HepG2 (cell line): Measurements from ENCODE around the gene ELAC1. TPM values are rescaled to one million over a fixed set of nuclear protein-coding genes. Genes with fewer than 3 reads are reported as not detected.

Experiments used
- ARNTL ChIP-seq: sonication (generic); formaldehyde crosslinking; IDR thresholded peaks from 2 replicates; pipeline ENCODE4 v1.4.0; 2020; ENCODE audit warnings: mild to moderate bottlenecking, missing genetic modification reagents
- ATRX ChIP-seq: sonication (generic); formaldehyde crosslinking; IDR thresholded peaks from 2 replicates; pipeline ENCODE4 v1.4.0; 2020; ENCODE audit warnings: missing genetic modification reagents, borderline replicate concordance
- ELK4 ChIP-seq: sonication (generic); formaldehyde crosslinking; IDR thresholded peaks from 2 replicates; pipeline ENCODE4 v1.9.0; 2021; ENCODE audit warnings: missing genetic modification reagents, borderline replicate concordance
- ESRRA ChIP-seq: sonication (generic); formaldehyde crosslinking; IDR thresholded peaks from 2 replicates; pipeline ENCODE4 v1.5.1; 2020; ENCODE audit warnings: mild to moderate bottlenecking, low read depth, missing genetic modification reagents
- FOXA1 ChIP-seq, 2 experiments: fragments of 450-650 bp in 1 of 2; sonication (generic) in 1 of 2; formaldehyde crosslinking in 1 of 2; IDR thresholded peaks; 2 replicates each; pipeline versions ENCODE4 v1.4.0 to v1.6.1; 2016 to 2020; ENCODE audit warnings: missing genetic modification reagents in 1 of 2
- FOXM1 ChIP-seq: sonication (generic); formaldehyde crosslinking; IDR thresholded peaks from 2 replicates; pipeline ENCODE4 v1.5.0; 2020; ENCODE audit warnings: missing genetic modification reagents
- MBD4 ChIP-seq: IDR thresholded peaks from 2 replicates; pipeline ENCODE4 v1.6.1; 2012; ENCODE audit warnings: low read length, inconsistent platforms, borderline replicate concordance
- NR1H2 ChIP-seq: sonication (generic); formaldehyde crosslinking; IDR thresholded peaks from 2 replicates; pipeline ENCODE4 v1.8.1; 2022; ENCODE audit warnings: low read depth, missing genetic modification reagents, borderline replicate concordance
- SCMH1 ChIP-seq: sonication (generic); formaldehyde crosslinking; IDR thresholded peaks from 2 replicates; pipeline ENCODE4 v1.9.0; 2021; ENCODE audit warnings: missing genetic modification reagents, mild to moderate bottlenecking, borderline replicate concordance
- SNAPC2 ChIP-seq: sonication (generic); formaldehyde crosslinking; IDR thresholded peaks from 2 replicates; pipeline ENCODE4 v1.8.1; 2022; ENCODE audit warnings: mild to moderate bottlenecking, missing genetic modification reagents
- ZBTB42 ChIP-seq: sonication (generic); formaldehyde crosslinking; IDR thresholded peaks from 2 replicates; pipeline ENCODE4 v1.5.0; 2020; ENCODE audit warnings: mild to moderate bottlenecking, missing genetic modification reagents
- ZBTB8A ChIP-seq: sonication (generic); formaldehyde crosslinking; IDR thresholded peaks from 2 replicates; pipeline ENCODE4 v1.4.0; 2020; ENCODE audit warnings: mild to moderate bottlenecking, low read depth, missing genetic modification reagents, borderline replicate concordance
- ZNF30 ChIP-seq: sonication (generic); formaldehyde crosslinking; IDR thresholded peaks from 2 replicates; pipeline ENCODE4 v1.5.0; 2020; ENCODE audit warnings: mild to moderate bottlenecking, missing genetic modification reagents
- ZNF468 ChIP-seq: sonication (generic); formaldehyde crosslinking; IDR thresholded peaks from 2 replicates; pipeline ENCODE4 v1.8.0; 2022; ENCODE audit warnings: mild to moderate bottlenecking, moderate library complexity, missing genetic modification reagents
- ZNF577 ChIP-seq: sonication (generic); formaldehyde crosslinking; IDR thresholded peaks from 2 replicates; pipeline ENCODE4 v1.4.0; 2020; ENCODE audit warnings: mild to moderate bottlenecking, low read depth, missing genetic modification reagents, borderline replicate concordance
- ZNF646 ChIP-seq: sonication (generic); formaldehyde crosslinking; IDR thresholded peaks from 2 replicates; pipeline ENCODE4 v1.9.0; 2021; ENCODE audit warnings: mild to moderate bottlenecking, missing genetic modification reagents
- ZZZ3 ChIP-seq: sonication (generic); formaldehyde crosslinking; IDR thresholded peaks from 2 replicates; pipeline ENCODE4 v1.4.0; 2020; ENCODE audit warnings: missing genetic modification reagents, mild to moderate bottlenecking, borderline replicate concordance
- polyA plus RNA-seq, 8 experiments: library from polyadenylated mRNA; depleted of rRNA in 3 of 8; stranded (reverse) in 7 of 8; unstranded in 1 of 8; fragments of >200 nt; fragmentation: Illumina TruSeq in 4 of 8; extraction: Trizol in 4 of 8; gene quantifications; 2 replicates each; pipeline versions ENCODE4 v1.2.1 to v1.2.3, GENCODE V29; 2011 to 2016; ENCODE audit warnings: low read depth in 4 of 8, missing spikeins in 1 of 8, mixed read lengths in 1 of 8; ENCODE audit not compliant: insufficient read depth in 1 of 8
- total RNA-seq, 5 experiments: library from RNA; depleted of rRNA; stranded (reverse); fragments of >200 nt; fragmentation: Illumina TruSeq; extraction: Trizol; gene quantifications; 2 replicates each; pipeline ENCODE4 v1.2.3, GENCODE V29; 2016; ENCODE audit warnings: low read depth in 1 of 5
- TF ChIP-seq, protein P1 (sequence below): sonication (generic); formaldehyde crosslinking; IDR thresholded peaks from 2 replicates; pipeline ENCODE4 v1.5.1; 2020; ENCODE audit warnings: missing genetic modification reagents, mild to moderate bottlenecking, borderline replicate concordance

Gene ELAC1
- total and polyA plus RNA-seq, 2 of the 13 experiments (the other 11 are each of a cell fraction or from before 2014, with no cell fraction given): 1.9 to 3.6 TPM

DNA sequence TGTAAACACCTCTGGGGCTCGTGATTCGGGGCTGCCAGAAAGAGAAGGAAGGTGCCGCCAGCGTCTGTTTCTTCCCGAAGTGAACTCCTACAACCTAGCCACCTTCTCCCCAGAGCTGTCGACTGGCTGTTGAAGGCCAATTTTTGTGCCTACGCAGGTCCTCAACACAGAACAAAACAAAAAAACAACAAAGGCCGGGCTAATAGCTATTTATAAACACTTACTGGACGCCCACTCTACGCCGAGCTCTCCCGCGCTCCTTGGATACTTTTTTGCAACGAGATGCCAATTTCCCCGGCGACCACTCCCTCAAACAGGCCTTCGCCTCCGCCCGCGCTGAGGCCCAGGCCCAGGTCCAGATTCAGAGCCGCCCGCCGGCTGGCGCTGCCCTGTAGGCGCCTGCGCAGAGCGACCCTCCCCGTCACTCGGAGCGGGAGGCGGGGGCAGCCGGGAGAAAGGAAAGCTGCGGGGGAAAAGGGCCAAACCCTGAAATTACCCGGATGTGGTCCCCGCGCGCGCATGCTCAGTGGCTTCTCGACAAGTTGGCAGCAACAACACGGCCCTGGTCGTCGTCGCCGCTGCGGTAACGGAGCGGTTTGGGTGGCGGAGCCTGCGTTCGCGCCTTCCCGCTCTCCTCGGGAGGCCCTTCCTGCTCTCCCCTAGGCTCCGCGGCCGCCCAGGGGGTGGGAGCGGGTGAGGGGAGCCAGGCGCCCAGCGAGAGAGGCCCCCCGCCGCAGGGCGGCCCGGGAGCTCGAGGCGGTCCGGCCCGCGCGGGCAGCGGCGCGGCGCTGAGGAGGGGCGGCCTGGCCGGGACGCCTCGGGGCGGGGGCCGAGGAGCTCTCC lies 62.1 kb downstream of the ELAC1 start, which contains the start of gene SMAD4 (continued):
- no peak for TF ChIP-seq ZNF30 (CRISPR knock-in tag)
- no peak for TF ChIP-seq ZBTB42 (CRISPR knock-in tag)
- TF ChIP-seq ZNF646 (CRISPR knock-in tag): no peak
- no peak for TF ChIP-seq SCMH1 (CRISPR knock-in tag)
- 0 out of 2 replicates have a peak, but pooled peaks have one; percentile 26 for TF ChIP-seq ARNTL (CRISPR knock-in tag)
- no peak for TF ChIP-seq FOXM1 (CRISPR knock-in tag)
- TF ChIP-seq NR1H2: no peak
- no peak for TF ChIP-seq MBD4
- TF ChIP-seq ESRRA (CRISPR knock-in tag): no peak
- TF ChIP-seq, protein P1, sequence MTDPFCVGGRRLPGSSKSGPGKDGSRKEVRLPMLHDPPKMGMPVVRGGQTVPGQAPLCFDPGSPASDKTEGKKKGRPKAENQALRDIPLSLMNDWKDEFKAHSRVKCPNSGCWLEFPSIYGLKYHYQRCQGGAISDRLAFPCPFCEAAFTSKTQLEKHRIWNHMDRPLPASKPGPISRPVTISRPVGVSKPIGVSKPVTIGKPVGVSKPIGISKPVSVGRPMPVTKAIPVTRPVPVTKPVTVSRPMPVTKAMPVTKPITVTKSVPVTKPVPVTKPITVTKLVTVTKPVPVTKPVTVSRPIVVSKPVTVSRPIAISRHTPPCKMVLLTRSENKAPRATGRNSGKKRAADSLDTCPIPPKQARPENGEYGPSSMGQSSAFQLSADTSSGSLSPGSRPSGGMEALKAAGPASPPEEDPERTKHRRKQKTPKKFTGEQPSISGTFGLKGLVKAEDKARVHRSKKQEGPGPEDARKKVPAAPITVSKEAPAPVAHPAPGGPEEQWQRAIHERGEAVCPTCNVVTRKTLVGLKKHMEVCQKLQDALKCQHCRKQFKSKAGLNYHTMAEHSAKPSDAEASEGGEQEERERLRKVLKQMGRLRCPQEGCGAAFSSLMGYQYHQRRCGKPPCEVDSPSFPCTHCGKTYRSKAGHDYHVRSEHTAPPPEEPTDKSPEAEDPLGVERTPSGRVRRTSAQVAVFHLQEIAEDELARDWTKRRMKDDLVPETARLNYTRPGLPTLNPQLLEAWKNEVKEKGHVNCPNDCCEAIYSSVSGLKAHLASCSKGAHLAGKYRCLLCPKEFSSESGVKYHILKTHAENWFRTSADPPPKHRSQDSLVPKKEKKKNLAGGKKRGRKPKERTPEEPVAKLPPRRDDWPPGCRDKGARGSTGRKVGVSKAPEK (CRISPR knock-in tag): no peak
- TF ChIP-seq SNAPC2 (CRISPR knock-in tag): 0 out of 2 replicates have a peak, but pooled peaks have one; percentile 11
- no peak for TF ChIP-seq ZNF577 (CRISPR knock-in tag)
- TF ChIP-seq ATRX (CRISPR knock-in tag): no peak
- TF ChIP-seq ZZZ3: peak; percentile 58; the same call in 1 of the 2 replicates
- TF ChIP-seq ELK4 (CRISPR knock-in tag): no peak
- no peak for TF ChIP-seq ZBTB8A (CRISPR knock-in tag)
- no peak for TF ChIP-seq FOXA1 (IDR thresholded peaks at IDR 0.05)
- peak; percentile 40; the same call in 1 of the 2 replicates for TF ChIP-seq FOXA1 (CRISPR knock-in tag; IDR thresholded peaks at IDR 0.05)
- TF ChIP-seq ZNF468 (CRISPR knock-in tag): no peak
